Endothelial cell (in vitro differentiated cells): ENCODE measurements around the gene SVEP1. TPM values are rescaled to one million over a fixed set of nuclear protein-coding genes. Genes with fewer than 3 reads are reported as not detected.
A peak's percentile ranks its signal among the peaks of the same experiment; 100 is the strongest.

Experiments
- DNase-seq: peaks from one replicate; pipeline ENCODE4 v3.0.0; 2021; ENCODE audit warnings: low spot score
- H3K27ac Mint-ChIP-seq: one replicate; pipeline ENCODE4 v1.8.0; 2021; ENCODE audit warnings: mixed read lengths, inconsistent platforms; ENCODE audit not compliant: unreplicated experiment
- H3K27me3 Mint-ChIP-seq: one replicate; pipeline ENCODE4 v1.8.0; 2021; ENCODE audit warnings: mild to moderate bottlenecking, moderate library complexity, mixed read lengths, inconsistent platforms; ENCODE audit not compliant: unreplicated experiment
- H3K36me3 Mint-ChIP-seq: one replicate; pipeline ENCODE4 v1.8.0; 2021; ENCODE audit warnings: mild to moderate bottlenecking, low read depth, mixed read lengths, inconsistent platforms; ENCODE audit not compliant: unreplicated experiment
- H3K4me1 Mint-ChIP-seq: one replicate; pipeline ENCODE4 v1.8.0; 2021; ENCODE audit warnings: mild to moderate bottlenecking, mixed read lengths, inconsistent platforms; ENCODE audit not compliant: unreplicated experiment
- H3K4me3 Mint-ChIP-seq: one replicate; pipeline ENCODE4 v1.8.0; 2021; ENCODE audit warnings: mild to moderate bottlenecking, mixed read lengths, inconsistent platforms; ENCODE audit not compliant: unreplicated experiment
- H3K9me3 Mint-ChIP-seq: one replicate; pipeline ENCODE4 v1.8.0; 2021; ENCODE audit warnings: mixed read lengths, inconsistent platforms; ENCODE audit not compliant: unreplicated experiment
- CTCF ChIP-seq: fragments of 200-600 bp; sonication (generic); IDR thresholded peaks from one replicate; pipeline ENCODE4 v1.5.0; 2021; ENCODE audit warnings: antibody characterized with exemption; ENCODE audit not compliant: unreplicated experiment
- total RNA-seq: library from RNA; stranded (reverse); fragmentation: NEBNext Ultra II Directional; extraction: Animal tissue kit (Norgen Biotek cat#: 25700); gene quantifications from one replicate; pipeline ENCODE4 v1.2.1, GENCODE V29; 2021; ENCODE audit not compliant: unreplicated experiment

The SVEP1 gene
- total RNA-seq, 1 donor from 2014 or later = 0.08 TPM

- Mint-ChIP-seq H3K4me1 (no peaks in the 10 kb centered on the region), H3K9me3 (no peaks in the 10 kb centered on the region), H3K36me3 (no peaks in the 10 kb centered on the region), H3K27me3 (no peaks in the 10 kb centered on the region), H3K4me3 (no peak overlapping the region), H3K27ac (no peak overlapping the region)
- TF ChIP-seq CTCF = no peak
- peak; percentile 4 for DNase-seq
Observed at GRCh38 chr9:110340306-110340705, 239.2 kb downstream of the SVEP1 start.

- Mint-ChIP-seq H3K36me3 (no peaks in the 10 kb centered on the region), H3K4me3 (no peak overlapping the region), H3K9me3 (no peaks in the 10 kb centered on the region), H3K27ac (no peak overlapping the region), H3K4me1 (no peaks in the 10 kb centered on the region), H3K27me3 (no peaks in the 10 kb centered on the region)
- DNase-seq = no peak
- TF ChIP-seq CTCF = no peak
Observed at GRCh38 chr9:110338143-110338542, 241.4 kb downstream of the SVEP1 start.

DNA sequence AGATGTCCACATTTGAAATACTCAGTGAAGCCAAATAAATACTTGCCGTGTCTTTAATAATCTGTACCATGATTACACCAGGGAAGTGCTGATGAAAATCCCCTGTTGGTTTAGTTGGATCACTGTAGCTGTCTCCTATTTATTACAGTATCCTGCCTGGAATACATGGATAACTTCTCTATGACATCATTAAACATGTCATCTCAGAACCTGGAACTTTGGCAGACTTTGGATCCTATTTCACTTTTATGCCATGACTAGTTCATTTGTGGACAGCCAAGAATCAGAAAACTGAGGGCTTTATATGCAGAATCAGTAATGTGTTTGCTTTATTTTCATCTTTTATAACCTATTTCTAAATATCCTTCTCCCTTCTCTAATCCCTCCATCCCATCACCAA, 241.8 kb downstream of the SVEP1 start, which contains the start of gene TXNDC8:
Gene TXNDC8 (minus strand): TSS at position 137 of the 400 bp plus-strand sequence.
- Mint-ChIP-seq H3K27ac (no peak within 1 kb of the TSS), H3K9me3 (no peaks in the 10 kb centered on the region), H3K27me3 (no peaks in the 10 kb centered on the region), H3K4me1 (no peaks in the 10 kb centered on the region), H3K36me3 (no peaks in the 10 kb centered on the region), H3K4me3 (no peak within 1 kb of the TSS)
- TF ChIP-seq CTCF = no peak
- no peak for DNase-seq

DNA sequence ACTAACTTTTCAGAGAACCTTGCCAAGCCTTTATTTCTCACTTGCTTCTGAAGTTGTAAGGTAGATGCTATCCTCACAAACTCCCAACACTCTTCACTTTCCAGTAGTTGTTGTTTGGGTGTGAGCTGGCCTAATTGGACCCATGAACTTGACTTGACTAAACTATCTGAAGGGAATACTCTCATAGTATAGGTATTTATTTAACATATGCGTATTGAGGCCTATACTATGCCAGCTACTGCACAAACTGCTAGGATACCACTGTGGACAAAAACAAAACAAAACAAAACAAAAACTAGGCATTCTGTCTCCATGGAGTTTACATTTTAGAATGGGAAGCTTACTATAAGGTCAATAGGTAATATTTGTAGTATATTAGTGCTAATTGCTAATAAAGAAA, 243.2 kb downstream of the SVEP1 start:
- Mint-ChIP-seq H3K36me3 (no peaks in the 10 kb centered on the region), H3K4me1 (no peaks in the 10 kb centered on the region), H3K4me3 (no peak overlapping the region), H3K9me3 (no peaks in the 10 kb centered on the region), H3K27ac (no peak overlapping the region), H3K27me3 (no peaks in the 10 kb centered on the region)
- TF ChIP-seq CTCF = no peak
- no peak for DNase-seq

GRCh38 chr9:110334871-110335270, 244.7 kb downstream of the SVEP1 start:
- Mint-ChIP-seq H3K27me3 (no peaks in the 10 kb centered on the region), H3K36me3 (no peaks in the 10 kb centered on the region), H3K4me1 (no peaks in the 10 kb centered on the region), H3K9me3 (no peaks in the 10 kb centered on the region), H3K4me3 (no peak overlapping the region), H3K27ac (no peak overlapping the region)
- TF ChIP-seq CTCF = no peak
- DNase-seq = no peak
